NCI-H2107 treated with DMSO at 0.1 percent for 48 hours (cell line): Measurements from ENCODE around the gene STK4.

Source experiments
- DNase-seq: peaks from one replicate; lab custom pipeline; 2025; ENCODE audit not compliant: unreplicated experiment; lab: John Stamatoyannopoulos, UW

The STK4 gene

DNA sequence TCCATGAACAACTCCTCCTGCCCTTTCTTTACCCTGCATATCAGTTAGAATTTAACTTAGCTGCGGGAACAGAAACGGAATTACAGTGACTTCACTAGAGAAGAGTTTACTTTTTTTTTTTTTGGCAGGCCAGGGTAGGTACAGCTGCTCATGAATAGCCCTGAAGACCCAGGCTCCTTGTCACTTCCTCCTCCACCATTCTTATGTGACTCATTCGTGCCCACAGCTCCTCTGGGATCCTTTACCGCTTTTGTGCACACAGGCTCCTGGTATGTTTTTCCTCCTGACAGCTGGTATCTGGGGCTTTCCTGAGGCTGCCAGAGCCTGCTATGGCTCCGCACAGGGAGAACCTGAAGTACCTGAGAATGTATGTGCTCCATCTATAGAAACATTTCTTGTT, 138.5 kb downstream of the STK4 start:
- DNase-seq, result no peak

DNA sequence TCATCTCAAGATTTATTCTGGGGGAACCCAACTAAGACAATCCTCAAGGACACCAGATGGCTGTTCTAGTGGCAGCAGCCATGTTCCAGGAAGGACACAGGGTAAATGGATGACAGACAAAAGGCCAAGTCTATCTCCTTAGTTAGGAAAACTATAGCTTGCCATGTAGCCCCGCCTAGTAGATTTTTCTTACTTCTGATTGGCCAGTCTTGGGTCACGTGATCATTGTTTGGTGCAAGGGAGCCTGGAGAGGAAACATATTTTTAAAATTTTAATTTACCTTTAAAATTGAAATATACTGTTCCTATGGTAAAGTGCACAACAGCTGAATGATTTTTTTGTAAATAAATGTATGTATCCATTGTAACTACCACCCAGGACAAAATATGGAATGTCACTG, 139.0 kb downstream of the STK4 start:
- DNase-seq, result no peak

DNA sequence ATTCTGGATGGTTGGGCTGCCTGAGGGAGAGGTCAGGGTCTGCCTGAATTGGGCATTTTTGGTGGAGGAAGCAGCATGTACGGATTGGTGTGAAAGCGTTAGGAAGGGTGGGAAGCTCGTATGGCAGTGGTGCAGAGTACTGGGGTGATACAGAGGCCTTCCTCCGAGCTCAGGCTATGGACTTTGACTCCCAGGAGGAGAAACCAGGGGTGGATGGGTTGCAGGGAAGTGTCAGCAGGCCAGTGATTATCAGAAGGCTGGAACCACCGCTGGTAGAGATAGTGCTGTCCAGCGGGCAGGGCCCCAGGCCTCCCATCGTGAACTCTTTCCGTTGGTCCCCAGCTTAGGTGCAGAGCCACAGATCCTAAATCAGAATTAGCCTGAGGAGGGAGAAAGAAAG, 143.3 kb downstream of the STK4 start:
- DNase-seq, result no peak

DNA sequence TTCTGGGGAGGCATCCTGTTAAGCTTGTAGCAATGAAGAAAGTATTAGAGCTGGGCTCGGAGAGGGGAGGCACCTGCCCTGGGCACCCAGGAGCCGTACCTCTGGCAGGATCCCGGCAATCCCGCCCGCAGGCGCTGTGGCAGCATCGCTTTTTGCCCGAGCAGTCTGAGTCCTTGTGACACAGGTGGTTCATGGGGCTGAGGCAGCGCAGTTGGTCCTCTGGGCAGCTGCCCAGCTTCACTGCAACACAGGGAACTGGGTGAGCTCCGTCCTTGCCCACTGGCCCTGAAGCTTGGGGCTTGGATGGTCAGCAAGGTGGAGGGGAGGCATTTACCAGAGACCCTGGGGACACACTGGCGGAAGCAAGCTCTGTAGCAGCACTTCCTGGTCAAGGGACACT, 144.0 kb downstream of the STK4 start:
- DNase-seq, result no peak

DNA sequence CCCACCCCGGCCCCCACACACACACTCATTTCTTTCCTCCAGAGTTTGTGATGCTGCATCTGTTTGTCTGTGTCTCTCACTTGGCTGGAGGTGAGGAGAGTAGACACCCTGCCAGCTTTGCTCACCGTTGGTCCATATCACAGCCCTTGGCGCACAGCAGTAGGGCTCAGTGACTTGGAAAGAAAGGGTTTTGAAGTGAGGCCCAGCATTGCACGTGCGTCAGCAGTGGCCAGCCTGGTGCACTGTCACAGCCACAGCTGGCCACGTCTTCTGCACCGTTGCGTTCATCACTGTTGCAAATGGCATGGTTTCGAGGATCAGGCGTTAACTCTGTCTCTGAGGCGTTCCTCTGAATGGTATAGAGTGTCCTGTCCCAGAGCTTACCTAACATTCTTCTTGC, 145.0 kb downstream of the STK4 start:
- DNase-seq, result no peak

DNA sequence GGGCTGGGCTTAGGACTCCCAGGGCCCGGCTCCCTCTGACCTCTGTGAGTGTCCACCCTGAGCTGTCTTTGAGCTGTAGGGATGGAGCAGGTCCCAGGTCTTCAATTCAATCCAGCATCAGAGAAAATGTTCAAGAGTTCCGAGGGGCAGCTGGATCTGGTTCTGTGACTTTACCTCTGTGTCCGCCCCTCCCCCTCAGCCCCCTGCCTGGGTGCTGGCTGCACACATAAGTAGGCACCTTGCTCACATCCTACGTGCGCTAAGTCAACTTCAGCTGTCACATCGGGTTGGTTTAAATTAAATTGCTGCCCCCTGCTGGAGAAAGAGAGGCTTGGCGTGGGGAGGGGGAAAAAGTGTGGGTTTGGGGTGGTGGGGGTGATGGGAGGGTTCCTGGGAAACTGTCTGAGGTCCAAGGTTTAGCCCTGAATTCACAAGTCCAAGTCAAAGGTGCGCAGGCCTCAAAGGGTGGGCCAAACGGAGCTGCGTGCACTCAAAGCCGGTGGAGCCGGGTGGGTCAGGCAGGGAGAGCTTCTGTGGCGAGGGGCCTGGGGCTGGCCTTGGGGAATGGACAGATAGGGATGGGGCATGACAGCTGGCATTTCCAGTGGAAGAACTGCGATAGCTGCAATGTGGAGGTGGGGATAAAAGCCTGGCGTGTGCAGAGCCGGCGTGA, 145.6 kb downstream of the STK4 start:
- no peak for DNase-seq

DNA sequence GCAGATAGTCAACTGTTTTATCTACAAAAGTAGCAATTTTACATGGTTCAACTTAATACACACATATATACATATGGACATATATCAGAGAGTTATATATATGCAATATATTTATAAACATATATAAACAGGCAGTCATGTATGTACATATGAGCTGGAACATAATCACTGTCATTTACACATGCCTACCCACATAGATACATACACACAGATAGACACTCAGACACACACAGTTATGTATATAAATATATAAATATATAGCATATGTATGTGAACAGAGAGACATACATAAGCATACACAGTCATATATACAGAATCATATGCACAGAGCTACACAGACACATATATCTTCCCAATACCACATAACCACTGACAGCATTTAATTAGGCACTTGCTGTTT, 146.4 kb downstream of the STK4 start:
- no peak for DNase-seq

DNA sequence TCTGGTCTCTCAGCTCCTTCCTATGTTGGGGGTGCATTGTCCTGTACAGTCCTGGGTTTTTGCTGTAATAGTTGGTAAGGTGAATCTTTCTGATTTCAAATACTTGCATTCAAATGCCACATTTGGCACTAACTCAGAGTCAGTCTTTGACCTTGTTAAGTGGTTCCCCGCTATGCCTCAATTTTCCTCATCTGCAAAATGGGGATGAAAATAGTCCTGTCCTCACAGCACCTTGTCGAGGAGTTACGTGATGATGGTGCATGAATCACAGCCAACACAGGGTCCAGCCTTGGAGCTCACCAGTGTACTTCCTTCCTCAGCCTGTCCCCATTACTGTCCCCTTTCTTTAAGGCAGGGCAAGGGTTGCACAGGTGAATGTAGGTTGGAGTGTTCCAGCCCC, 147.6 kb downstream of the STK4 start:
- DNase-seq, result no peak

DNA sequence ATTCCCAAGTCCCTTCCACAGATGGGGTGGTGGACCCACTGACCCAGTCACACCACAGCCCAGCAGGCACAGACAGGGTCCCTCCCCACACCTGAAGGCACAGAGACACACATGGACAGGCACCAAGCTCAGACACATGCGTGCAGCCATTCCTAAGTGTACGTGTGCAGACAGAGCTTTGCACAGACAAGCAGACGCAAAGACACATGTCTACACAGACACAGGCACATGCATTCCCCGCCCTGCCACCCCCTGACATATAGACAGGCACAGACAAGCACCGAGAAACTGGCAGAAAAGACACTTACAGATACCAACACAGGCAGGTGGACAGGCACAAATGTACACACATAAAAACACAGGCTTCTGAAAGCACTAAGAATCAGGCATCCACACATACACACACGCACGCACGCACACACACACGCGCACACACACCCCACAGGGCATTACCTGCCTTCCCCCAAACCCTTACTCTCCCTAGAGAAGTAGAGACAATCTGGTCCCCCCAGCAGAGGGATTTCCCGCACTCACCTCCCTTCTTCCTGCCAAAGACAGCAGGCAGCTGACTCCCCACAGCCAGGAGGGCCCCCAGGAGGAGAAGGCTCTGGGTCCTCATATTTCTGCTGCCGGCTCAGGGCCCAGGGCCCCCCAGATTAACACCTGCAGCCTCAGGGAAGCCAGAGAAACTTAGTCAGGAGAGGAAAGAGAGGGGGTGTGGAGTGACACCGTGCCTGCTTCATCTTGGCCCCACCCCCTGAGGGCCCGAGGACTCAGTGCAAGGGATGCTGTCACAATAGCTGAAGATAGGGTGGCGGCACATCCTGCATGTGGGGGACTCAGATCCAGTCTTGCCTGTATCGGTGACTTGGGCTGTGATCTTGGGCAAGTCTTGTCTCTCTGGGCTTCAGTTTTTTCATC, 148.4 kb downstream of the STK4 start, which contains the start of gene WFDC5:
TSS of gene WFDC5 (minus strand) at position 710 of the 921 bp plus-strand sequence. CDS start at position 619, 91 bp downstream.
- DNase-seq, result no peak

DNA sequence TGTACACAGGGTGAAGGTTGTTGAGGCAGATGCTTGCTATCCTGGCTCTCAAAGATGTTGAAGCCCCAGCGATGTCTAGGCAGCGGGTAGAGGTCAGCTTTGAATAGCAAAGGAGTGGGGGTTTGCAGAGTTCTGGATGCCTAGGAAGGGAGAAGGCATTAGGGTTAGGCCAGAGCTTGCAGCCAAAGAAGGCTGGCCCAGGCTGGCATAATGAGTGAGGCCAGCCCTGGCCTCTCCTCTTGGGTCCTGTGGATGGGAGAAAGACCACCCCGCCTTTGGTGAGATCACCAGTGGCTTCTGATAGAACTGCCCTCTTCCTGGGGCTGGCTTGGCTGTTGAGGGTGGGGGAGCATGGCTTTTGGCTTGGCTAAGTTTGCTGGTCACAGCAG, 149.1 kb downstream of the STK4 start:
- no peak for DNase-seq

DNA sequence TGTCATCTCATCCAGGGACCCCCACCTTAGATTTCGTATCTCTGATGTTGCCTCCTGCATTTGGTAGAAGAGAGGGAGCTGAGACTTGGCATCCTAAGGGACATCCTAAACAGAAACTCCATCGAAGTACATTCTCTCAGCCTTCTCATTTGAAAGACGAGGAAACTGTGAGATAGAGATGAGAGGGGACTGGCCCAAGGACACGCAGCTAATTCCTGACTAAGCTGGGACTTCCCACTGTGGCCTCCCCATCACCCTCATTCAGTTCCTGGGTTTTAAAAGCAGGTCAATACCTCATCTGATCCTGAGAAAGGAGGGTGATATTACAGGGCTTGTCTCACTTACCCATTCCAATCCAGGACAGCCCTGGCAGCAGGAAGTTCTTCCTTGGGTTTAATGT, 149.5 kb downstream of the STK4 start:
- DNase-seq, result no peak

DNA sequence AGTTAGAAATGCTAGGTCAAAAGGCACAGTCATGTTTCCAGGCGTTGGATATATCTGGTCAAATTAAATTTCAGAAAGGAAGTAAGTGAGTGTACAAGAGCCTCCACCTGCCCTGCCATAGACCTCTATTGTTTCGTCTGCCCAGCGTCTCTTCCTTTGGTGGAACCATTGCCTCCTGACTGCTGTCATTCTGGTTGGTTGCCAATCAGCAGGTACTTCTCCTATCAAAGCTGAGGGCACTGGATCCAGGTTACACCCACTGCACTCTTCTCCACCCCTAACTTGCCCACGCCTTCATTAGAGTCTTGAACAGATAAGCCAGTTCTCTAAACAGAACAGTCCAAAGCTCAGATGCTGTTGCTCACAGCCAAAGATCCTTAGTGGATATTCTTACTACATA, 151.3 kb downstream of the STK4 start:
- no peak for DNase-seq

DNA sequence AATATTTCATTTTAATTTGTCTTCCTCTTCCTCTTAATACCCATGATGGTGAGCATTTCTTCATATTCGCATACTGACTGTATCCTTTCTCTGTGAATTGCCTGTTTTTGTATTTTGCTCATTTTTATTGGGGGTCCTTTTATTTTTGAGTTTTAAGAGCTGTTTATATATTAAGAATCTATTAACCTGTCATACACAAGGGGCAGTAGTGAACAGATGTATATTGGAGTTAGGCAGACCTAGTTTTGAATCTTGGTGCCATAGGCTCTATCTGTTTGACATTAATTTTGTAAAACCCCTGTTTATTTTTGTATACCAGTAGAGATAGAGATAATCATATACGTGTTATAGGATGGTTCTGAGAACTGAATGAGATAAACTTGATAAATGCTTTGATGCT, 151.7 kb downstream of the STK4 start:
- no peak for DNase-seq

DNA sequence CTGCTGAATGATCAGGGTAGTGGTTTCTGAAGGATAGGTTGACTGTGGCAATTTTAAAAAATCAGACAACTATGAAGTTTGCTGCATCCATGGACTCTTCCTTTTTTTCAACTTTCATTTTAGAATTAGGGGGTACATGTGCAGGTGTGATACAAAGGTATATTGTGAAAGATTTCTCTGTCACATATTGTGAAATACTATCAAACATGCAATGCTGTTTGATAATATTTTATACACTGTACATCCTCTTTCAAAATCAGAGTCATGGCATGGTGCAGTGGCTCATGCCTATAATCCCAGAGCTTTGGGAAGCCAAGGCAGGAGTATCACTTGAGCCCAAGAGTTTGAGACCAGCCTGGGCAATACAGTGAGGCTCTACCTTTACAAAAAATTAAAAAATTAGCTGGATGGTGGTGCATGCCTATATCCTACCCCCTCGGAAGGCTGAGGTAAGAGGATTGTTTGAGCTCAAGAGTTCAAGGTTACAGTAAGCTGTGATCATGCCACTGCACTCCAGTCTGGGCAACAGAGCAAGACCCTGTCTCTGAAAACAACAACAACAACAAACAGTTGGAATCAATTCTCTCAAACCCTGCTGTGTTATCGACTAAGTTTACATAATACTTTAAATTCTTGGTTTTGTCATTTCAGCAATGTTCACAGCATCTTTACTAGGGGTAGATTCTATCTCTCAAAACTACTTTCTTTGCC, 153.4 kb downstream of the STK4 start:
- no peak for DNase-seq

DNA sequence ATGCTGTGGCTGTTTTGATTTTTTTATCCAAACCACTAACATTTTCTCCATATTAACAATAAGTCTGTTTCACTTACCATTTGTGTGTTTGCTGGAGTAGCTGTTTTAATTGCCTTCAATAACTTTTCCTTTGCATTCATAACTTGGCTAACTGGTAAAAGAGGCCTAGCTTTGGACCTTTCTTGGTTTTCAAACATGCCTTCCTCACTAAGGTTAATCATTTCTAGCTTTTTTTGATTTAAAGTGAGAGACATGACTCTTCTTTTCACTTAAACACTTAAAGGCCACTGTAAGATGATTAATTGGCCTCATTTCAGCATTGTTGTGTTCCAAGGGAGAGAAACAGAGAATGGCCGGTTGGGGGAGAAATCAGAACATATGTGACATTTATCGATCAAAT, 155.1 kb downstream of the STK4 start:
- DNase-seq, result no peak

DNA sequence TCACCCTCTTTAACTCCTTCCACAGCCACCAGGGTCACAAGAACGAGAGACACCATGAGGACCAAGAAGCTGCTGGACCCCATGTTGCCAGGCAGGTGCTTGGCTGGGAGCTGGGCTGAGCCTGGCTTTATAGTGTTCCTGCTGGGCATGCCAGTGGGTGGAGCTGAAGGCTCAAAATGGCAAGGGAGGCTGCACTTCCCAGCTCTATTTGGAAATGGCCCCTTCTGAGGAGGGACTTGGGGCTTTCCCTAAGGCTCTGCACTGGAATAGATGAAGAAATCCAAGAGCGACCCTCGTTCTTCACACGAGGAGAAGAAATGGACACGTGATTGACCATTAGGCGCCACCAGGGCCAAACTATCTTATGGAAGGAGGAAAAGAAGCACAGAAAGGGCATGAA, 158.1 kb downstream of the STK4 start, which contains the start of gene WFDC12:
TSS of gene WFDC12 (minus strand) at position 101 of the 400 bp plus-strand sequence. CDS start at position 83, 18 bp downstream.
- DNase-seq, result no peak

DNA sequence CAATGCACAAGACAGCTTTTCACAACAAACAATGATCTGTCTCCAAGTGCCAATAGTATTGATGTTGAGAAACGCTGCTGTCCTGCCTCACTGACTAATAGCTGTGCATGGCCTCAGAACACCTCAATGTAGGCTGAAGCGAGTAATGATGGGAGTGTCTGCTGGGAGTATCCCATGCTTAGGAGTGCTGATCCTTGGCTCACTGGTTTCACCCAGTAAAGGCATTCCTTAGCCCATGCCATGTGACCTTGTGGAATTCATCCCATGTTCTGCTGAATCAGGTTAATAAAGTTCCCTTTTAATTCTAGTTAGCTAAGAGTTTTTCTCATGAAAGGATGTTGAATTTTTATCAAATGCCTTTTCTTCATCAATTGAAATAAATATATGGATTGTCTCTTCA, 161.8 kb downstream of the STK4 start:
- no peak for DNase-seq
